Heart left ventricle (tissue), 13 donors: ENCODE measurements around the gene MYOZ3.

Experiments
- POLR2A ChIP-seq, 2 donors: fragments of 450-650 bp; IDR thresholded peaks; one replicate each; pipeline ENCODE4 v1.6.1; 2017; ENCODE audit warnings: antibody characterized with exemption in 2 of 2, mild to moderate bottlenecking in 2 of 2, moderate library complexity in 2 of 2
- TF ChIP-seq, protein P1 (sequence below), 12 donors: fragments of 200-600 bp; sonication (generic) in 4 of 12; IDR thresholded peaks; one replicate each; pipeline versions ENCODE4 v1.5.0 to v1.8.0; 2018 to 2022; ENCODE audit warnings: antibody characterized with exemption in 12 of 12, mild to moderate bottlenecking in 5 of 12
- donor health status: ischemic (EF 13 %, LVEDD 7.1; RV severe dilation, severe dysfunction).
- donor health status: DM: no; HTN: yes; CAD: no.
- donor health status: DM: no; HTN: no; CAD: no.
- donor health status: ischemic (EF 25% LVEDD 6.9; RV normal size, moderate dysfunction).
- donor health status: ischemic (EF 25% LVEDD 5.7; RV mildly dilated, moderate dysfunction).
- donor health status: ischemic (EF 35%, LVEDD 5.7; RV mildly dilated, moderate dysfunction).
- donor health status: nonischemic (EF 11% LVEDD 7.7; RV severe dilation, severe dysfunction).
- donor health status: DM: yes; HTN: yes; CAD: no.
- donor health status: PGD.
- donor health status: ischemic (EF 29% LVEDD 5.4; RV normal size, mild dysfunction).
- donor health status: nonischemic (EF 23%, LVEDD 6.1; RV moderate dilation, normal function).

DNA sequence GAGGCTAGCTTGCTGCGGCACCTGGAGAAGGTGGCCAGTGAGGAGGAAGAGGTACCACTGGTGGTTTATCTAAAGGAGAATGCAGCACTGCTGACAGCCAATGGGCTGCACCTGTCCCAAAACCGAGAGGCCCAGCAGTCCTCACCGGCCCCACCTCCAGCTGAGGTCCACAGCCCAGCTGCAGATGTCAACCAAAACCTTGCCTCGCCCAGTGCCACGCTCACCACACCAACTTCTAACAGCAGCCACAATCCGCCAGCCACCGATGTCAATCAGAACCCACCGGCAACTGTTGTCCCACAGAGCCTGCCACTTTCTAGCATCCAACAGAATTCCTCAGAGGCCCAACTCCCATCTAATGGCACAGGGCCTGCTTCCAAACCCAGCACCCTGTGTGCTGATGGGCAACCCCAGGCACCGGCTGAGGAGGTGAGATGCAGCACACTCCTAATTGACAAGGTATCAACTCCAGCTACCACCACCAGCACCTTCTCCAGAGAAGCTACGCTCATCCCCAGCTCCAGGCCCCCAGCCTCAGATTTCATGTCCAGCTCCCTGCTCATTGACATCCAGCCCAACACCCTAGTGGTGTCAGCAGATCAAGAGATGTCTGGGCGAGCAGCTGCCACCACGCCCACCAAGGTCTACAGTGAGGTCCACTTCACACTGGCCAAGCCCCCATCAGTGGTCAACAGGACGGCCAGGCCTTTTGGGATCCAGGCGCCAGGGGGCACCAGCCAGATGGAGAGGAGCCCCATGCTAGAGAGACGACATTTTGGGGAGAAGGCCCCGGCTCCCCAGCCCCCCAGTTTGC lies 12.6 kb upstream of the MYOZ3 start:
- no peak for TF ChIP-seq POLR2A (IDR thresholded peaks at IDR 0.05)
- TF ChIP-seq, protein P1, sequence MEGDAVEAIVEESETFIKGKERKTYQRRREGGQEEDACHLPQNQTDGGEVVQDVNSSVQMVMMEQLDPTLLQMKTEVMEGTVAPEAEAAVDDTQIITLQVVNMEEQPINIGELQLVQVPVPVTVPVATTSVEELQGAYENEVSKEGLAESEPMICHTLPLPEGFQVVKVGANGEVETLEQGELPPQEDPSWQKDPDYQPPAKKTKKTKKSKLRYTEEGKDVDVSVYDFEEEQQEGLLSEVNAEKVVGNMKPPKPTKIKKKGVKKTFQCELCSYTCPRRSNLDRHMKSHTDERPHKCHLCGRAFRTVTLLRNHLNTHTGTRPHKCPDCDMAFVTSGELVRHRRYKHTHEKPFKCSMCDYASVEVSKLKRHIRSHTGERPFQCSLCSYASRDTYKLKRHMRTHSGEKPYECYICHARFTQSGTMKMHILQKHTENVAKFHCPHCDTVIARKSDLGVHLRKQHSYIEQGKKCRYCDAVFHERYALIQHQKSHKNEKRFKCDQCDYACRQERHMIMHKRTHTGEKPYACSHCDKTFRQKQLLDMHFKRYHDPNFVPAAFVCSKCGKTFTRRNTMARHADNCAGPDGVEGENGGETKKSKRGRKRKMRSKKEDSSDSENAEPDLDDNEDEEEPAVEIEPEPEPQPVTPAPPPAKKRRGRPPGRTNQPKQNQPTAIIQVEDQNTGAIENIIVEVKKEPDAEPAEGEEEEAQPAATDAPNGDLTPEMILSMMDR (IDR thresholded peaks at IDR 0.05) = no peak
